ENCODE data around the gene CCDC194.

The CCDC194 gene

DNA sequence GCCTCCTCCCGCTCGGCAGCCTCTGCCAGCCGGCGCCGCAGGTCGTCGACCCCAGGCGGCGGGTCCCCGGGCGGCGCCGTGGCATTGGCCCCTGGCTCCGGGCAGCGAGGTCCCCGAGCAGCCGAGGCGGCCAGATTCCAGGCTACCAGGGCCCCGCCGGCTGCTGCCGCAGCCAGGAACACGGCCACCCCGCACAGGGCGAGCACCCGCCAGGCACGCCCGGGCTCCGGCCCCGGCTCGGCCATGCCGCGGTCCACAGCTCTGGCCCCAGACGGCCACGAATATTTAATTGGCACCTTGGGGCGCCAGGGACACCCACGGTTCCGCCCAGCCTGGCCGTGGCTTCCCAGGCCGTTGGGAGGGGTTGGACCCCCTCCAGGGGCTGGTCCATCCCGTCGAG is at the start of gene CCDC194:
Gene CCDC194, minus strand, starts transcription at position 283 of the 400 bp plus-strand sequence. Its CDS starts 38 bp downstream, at position 245.
- DNase-seq (ENCODE audit: low spot score): no peak

DNA sequence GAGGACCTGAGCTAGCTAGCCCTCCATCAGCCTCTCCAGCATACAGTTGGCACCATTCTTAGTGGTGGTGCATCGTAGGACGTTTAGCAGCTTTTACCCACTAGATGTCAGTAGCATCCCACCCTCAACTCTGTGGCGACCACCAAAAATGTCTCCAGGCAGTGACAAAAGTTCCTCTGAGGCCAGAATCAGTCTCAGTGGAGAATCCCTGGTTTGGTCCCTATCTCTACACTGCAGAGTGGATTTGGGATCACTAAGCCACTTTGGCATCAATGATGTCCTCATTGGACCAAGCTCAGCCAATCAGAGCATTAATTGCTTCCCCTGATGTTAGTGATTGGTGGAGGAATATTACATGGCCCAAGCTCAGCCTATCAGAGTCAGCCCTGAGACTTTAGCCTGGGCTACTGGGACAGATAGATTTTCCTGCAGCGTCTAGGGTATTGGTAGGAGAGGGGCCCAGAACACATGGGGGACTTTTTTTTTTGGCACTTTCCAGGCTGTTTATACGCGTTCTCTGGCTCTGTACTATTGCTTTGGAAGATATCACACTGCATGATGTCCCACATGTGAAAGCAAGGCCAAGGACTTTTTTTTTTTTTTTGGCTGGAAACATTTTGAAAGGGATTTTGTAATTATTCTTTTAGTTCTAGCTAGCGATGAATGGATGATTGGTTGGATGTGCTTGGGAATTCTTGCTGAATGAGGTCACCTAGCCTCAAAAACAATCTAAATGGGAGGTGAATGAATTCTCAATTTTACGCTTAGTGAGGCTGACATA is 47.4 kb upstream of the CCDC194 start:
- peak; percentile 75 for DNase-seq (ENCODE audit: low spot score)

- no peak for DNase-seq (ENCODE audit: low spot score)
Measured at GRCh38 chr19:17436874-17437267, 42.9 kb upstream of the CCDC194 start.

GRCh38 chr19:17436094-17436873 is 42.3 kb upstream of the CCDC194 start:
- no peak for DNase-seq (ENCODE audit: low spot score)

DNA sequence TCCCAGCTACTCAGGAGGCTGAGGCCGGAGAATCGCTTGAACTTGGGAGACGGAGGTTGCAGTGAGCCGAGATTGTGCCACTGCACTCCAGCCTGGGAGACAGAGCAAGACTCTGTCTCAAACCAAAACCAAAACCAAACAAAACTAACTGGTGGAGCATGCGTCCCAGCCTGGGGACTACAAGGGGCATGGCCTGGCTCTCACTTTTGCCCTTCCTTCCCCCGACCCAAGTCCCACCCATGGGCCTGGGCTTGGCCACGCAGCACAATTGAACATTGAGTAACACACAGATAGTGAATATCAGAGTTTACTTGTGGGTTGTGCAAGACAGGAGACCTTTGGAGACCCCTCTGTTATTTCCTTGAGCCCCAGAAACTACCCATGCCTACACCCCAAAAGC is 41.2 kb upstream of the CCDC194 start:
- no peak for DNase-seq (ENCODE audit: low spot score)

DNA sequence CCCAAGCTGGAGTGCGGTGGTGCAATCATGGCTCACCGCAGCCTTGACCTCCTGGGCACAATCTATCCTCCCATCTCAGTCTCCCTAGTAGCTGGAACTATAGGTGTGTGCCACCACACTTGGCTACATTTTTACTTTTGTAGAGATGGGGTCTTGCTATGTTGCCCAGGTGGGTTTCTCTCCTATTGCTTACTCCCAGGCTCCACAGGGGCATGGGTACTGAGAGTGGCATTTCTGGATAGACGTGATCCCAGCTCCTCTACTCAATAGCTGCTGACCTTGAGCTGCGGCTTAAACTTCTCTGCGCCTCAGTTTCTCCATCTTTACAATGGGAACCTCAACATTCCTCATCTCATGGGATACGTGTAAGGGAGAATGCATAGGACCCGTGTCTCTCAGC is 37.4 kb upstream of the CCDC194 start:
- no peak for DNase-seq (ENCODE audit: low spot score)

DNA sequence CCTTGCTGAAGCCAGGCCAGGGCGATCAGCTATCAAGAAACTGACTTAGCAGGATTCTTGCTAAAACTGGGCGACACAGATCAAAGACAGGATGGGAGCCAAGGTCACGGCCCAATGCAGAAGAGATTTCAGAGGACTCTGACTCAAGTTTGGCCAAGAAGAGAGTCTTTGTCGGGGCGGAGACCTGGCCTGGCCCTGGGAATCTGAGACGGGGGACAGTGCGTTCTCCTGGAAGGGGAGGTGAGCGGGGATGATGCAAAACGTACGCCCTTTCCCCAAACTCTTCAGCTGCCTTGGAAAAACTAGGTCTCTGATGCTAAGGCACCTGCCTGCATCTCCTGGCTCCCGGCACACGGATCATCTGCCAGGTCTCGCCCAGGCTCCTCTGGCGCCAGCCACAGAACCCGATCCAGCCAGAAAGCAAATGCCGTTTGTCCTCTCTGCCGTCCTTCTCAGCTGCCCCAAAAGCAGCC is 35.7 kb upstream of the CCDC194 start:
- DNase-seq (ENCODE audit: low spot score): no peak

DNA sequence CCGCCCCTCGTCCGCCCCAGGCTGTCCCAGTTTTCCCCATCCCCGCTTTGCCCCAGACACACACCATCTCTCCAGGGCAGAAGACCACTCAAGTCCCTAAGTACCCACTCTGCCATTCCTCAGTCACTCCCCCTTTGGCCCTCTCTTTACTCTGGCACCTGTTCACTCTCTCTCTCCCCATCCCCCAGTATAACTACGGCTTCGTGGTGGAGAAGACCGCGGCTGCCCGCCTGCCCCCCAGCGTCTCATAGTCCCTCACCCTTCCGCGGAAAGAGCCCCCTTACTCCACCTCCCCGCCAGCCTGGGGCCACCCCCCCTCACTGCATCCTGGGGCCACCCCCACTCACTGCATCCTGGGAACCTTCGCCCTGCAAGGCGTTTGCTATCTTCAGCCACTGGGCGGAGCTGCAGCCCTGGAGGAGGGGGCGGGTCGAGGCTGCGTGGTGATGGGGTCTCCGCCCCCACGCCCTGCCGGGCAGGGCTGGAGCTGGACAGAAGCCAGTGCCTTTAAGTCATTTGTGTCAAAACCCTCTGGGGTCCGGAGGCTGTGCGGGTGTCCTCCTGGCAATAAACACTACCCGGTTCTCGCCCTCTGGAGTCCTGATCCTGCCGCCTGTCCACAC is 30.9 kb upstream of the CCDC194 start:
- DNase-seq (ENCODE audit: low spot score): peak; percentile 78

GRCh38 chr19:17423429-17424208 is 29.6 kb upstream of the CCDC194 start:
- DNase-seq (ENCODE audit: low spot score): no peak

GRCh38 chr19:17421942-17422341 is 27.9 kb upstream of the CCDC194 start:
- DNase-seq (ENCODE audit: low spot score): no peak

DNA sequence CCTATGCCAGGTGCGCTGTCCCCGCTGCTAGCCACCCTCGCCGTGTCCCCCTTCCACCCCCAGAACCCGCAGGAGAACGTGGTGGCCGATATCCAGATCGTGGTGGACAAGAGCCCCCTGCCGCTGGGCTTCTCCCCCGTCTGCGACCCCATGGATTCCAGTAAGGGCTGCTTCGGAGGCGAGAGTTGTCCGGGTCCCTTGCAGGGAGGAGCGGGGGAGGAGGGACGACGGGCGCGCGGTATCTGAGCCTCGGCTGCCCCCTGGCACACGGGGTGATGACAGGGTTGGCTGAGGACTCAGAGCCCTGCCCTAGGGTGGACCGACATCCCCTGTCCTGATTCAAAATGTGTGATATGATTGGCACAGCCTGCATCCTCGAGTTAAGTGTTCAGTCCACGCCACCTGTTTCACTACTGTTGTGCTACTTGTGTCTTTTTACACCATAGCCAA is 26.5 kb upstream of the CCDC194 start:
- DNase-seq (ENCODE audit: low spot score): no peak

GRCh38 chr19:17419621-17420474 is 25.9 kb upstream of the CCDC194 start, which contains the start of gene MVB12A:
TSS of gene MVB12A (plus strand) at chr19:17420047. CDS start at chr19:17420136, 89 bp downstream.
- DNase-seq (ENCODE audit: low spot score): peak; percentile 98

- no peak for DNase-seq (ENCODE audit: low spot score)
Measured at GRCh38 chr19:17419154-17419620, 25.2 kb upstream of the CCDC194 start.

- no peak for DNase-seq (ENCODE audit: low spot score)
Measured at GRCh38 chr19:17418710-17419109, 24.7 kb upstream of the CCDC194 start.

GRCh38 chr19:17415121-17415520 is 21.1 kb upstream of the CCDC194 start:
- DNase-seq (ENCODE audit: low spot score): no peak

DNA sequence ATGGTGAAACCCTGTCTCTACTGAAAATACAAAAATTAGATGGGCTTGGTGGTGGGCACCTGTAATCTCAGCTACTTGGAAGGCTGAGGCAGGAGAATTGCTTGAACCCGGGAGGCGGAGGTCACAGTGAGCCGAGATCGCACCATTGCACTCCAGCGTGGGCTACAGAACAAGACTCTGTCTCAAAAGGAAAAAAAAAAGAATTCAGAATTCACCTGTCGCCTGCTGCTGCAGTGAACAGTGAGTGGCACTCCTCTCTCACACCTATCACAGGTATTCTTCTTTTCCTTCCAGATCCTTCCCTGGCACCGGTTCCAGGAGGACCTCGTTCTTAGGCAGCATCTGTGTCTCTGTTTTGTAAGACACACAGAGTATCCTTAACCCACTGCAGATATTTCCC is 20.1 kb upstream of the CCDC194 start:
- no peak for DNase-seq (ENCODE audit: low spot score)

- DNase-seq (ENCODE audit: low spot score): no peak
Measured at GRCh38 chr19:17411801-17412200, 17.8 kb upstream of the CCDC194 start.

DNA sequence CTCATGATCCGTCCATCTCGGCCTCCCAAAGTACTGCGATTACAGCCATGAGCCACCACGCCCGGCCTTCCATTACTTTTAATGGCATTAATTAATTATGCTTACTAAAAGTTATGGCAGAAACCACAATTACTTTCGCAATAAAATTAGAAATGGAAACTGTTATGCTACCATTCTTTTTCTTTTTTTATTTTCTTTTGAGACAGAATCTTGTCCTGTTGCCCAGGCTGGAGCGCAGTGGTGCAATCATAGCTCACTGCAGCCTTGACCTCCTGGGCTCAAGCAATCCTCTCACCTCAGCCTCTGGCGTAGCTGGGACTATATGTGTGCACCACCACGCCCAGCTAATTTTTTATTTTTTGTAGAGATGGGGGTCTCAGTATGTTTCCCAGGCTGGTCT is 16.0 kb upstream of the CCDC194 start:
- no peak for DNase-seq (ENCODE audit: low spot score)

DNA sequence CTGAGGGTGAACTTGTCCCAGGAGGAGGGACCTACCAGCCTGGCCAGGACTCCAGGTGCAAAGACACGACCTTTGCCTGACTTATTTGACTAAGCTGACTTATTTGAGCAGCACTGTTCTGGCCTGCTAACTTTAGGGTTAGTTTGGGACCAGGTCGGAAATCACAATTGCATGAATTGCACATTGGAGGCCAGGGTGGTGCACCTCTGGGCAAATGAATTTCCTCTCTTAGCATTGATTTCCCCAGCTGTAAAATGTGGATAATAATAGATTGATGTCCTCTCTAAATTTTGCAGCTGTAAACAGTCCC is 12.8 kb upstream of the CCDC194 start:
- peak; percentile 76 for DNase-seq (ENCODE audit: low spot score)

DNA sequence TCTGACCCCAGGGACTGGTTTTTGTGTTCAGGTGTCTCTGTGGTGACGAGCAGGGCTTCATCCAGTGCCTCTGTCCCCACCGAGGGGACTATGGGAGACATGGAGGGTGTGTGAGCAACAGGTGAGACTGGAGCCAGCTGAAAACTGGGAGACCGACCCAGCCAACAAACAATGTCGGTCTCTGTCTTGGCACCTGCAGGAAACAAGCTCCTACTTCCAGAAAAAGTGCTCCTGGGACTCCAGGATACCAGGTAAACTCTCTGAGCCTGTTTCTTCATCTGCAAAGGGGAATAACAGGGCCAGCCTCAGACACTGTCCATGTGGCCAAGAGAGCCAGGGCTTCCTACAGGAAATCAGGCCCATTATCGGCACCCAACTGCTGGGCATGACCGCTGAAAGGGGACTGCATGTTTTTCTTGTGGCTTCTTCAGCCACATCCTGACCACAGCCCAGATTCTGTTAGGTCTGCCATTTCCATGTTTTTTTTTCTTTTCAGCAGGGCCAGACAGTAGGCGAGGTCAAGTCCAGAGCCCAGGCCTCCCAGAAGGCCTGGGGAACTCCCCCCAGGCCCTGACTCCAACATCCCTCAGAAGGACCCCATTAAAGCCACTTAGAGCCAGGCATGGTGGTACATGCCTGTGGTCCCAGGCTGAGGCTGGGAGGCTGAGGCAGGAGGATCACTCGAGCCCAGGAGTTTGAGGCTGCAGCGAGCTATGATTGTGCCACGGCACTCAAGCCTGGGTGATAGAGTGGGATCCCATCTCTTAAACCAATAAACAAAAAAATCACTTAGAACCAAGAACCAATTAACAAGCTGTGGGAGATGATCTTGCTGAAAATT is 12.3 kb upstream of the CCDC194 start:
- DNase-seq (ENCODE audit: low spot score): peak; percentile 32
